K562 (cell line): ENCODE results near the gene HNRNPH1. TPM values are rescaled to one million over a fixed set of nuclear protein-coding genes. Genes with fewer than 3 reads are reported as not detected.

Source experiments
- CUX1 ChIP-seq: fragments of 200-800 bp; sonication (Bioruptor generic); IDR thresholded peaks from 2 replicates; pipeline ENCODE4 v1.6.1; 2016; ENCODE audit warnings: missing genetic modification characterization, missing compliant biosample characterization
- GMEB1 ChIP-seq: fragments of 250-450 bp; sonication (Bioruptor Pico); IDR thresholded peaks from 2 replicates; pipeline ENCODE4 v1.4.0; 2020; ENCODE audit warnings: mild to moderate bottlenecking
- HDAC3 ChIP-seq: fragments of 450-650 bp; IDR thresholded peaks from 2 replicates; pipeline ENCODE4 v1.6.1; 2018; ENCODE audit warnings: borderline replicate concordance, mild to moderate bottlenecking, moderate library complexity; ENCODE audit not compliant: partially characterized antibody
- JUN ChIP-seq, 2 experiments: sonication (generic) in 1 of 2; formaldehyde crosslinking in 1 of 2; IDR thresholded peaks; 2 replicates each; pipeline versions ENCODE4 v1.6.1 to v1.8.0; 2012 to 2022; ENCODE audit warnings: borderline replicate concordance in 2 of 2, mild to moderate bottlenecking in 2 of 2, improper control_type of control experiment in 1 of 2, low read depth in 1 of 2, low read length in 1 of 2, missing genetic modification reagents in 1 of 2
- LEF1 ChIP-seq: fragments of 450-650 bp; IDR thresholded peaks from 2 replicates; pipeline ENCODE4 v1.6.1; 2016; ENCODE audit warnings: mild to moderate bottlenecking
- MCM5 ChIP-seq: fragments of 450-650 bp; IDR thresholded peaks from 2 replicates; pipeline ENCODE4 v1.6.1; 2016; ENCODE audit warnings: low read depth
- PKNOX1 ChIP-seq: fragments of 450-650 bp; IDR thresholded peaks from 2 replicates; pipeline ENCODE4 v1.6.1; 2016
- PRDM10 ChIP-seq: fragments of 450-650 bp; IDR thresholded peaks from 2 replicates; pipeline ENCODE4 v1.6.1; 2018; ENCODE audit not compliant: partially characterized antibody
- SMAD4 ChIP-seq: fragments of 250-450 bp; sonication (Bioruptor Pico); conservative IDR thresholded peaks from 2 replicates; pipeline ENCODE4 v1.8.0; 2021; ENCODE audit warnings: inconsistent platforms, mild to moderate bottlenecking, moderate library complexity
- SNAPC5 ChIP-seq: fragments of 250-450 bp; sonication (Bioruptor Pico); IDR thresholded peaks from 2 replicates; pipeline ENCODE4 v1.8.0; 2021; ENCODE audit warnings: moderate library complexity, mild to moderate bottlenecking, inconsistent platforms
- TAL1 ChIP-seq: fragments of 450-650 bp; IDR thresholded peaks from 2 replicates; pipeline ENCODE4 v1.6.1; 2016; ENCODE audit warnings: mild to moderate bottlenecking
- polyA plus RNA-seq, 8 experiments: library from polyadenylated mRNA; depleted of rRNA in 4 of 8; stranded (reverse) in 5 of 8; unstranded in 3 of 8; fragments of >200 nt; fragmentation: Nextera tagmentation in 2 of 8; fragmentation: Illumina TruSeq in 1 of 8; extraction: Ambion mirVana in 2 of 8; extraction: Trizol in 1 of 8; gene quantifications; 2 replicates each; pipeline versions ENCODE4 v1.2.1 to v1.2.3, GENCODE V29; 2011 to 2014; ENCODE audit warnings: inconsistent platforms in 1 of 8, missing spikeins in 1 of 8
- total RNA-seq, 7 experiments: library from RNA; depleted of rRNA in 6 of 7; stranded (reverse); fragments of >200 nt in 6 of 7; fragmentation: Illumina TruSeq in 2 of 7; extraction: Trizol in 2 of 7; gene quantifications; 2 replicates each; pipeline versions ENCODE4 v1.2.1 to v1.2.3, GENCODE V29; 2011 to 2021; ENCODE audit warnings: low replicate concordance in 1 of 7

Gene HNRNPH1
- total and polyA plus RNA-seq, 9 of the 15 experiments (the other 6 are each of a cell fraction or from before 2014, with no cell fraction given), result 103 to 656 (median 561) TPM

- TF ChIP-seq SNAPC5 (CRISPR knock-in tag) (no peak), PRDM10 (no peak), MCM5 (no peak), HDAC3 (no peak), SMAD4 (CRISPR knock-in tag) (peak; percentile 21; the same call in 1 of the 2 replicates), CUX1 (CRISPR knock-in tag) (no peak), TAL1 (peak; percentile 70), LEF1 (peak; percentile 27; the same call in 1 of the 2 replicates), PKNOX1 (no peak), JUN (IDR thresholded peaks at IDR 0.05; ENCODE audit: borderline replicate concordance, low read depth, low read length) (no peak), JUN (CRISPR knock-in tag; IDR thresholded peaks at IDR 0.05; ENCODE audit: borderline replicate concordance) (no peak), GMEB1 (CRISPR knock-in tag) (no peak)
Observed at GRCh38 chr5:179620703-179621350, 2.6 kb downstream of the HNRNPH1 start (continued).
